Activated CD4-positive, alpha-beta T cell treated with anti-CD3 and anti-CD28 coated beads for 24 hours (primary cell): ENCODE data around the gene ETV7.
A peak's percentile ranks its signal among the peaks of the same experiment; 100 is the strongest.
"Not testable (repeated sequence)": the region's sequence is repeated elsewhere in the genome, so short reads cannot be mapped to it uniquely, and the experiment has no call there.

Source experiments
- DNase-seq, 2 donors: peaks; one replicate each; pipeline ENCODE4 v3.0.0-alpha.2; 2020; ENCODE audit warnings: low read depth in 2 of 2

ETV7 gene

GRCh38 chr6:36364061-36364635 lies 23.3 kb downstream of the ETV7 start:
- DNase-seq = not testable (repeated sequence)

GRCh38 chr6:36363371-36363752 lies 24.1 kb downstream of the ETV7 start:
- DNase-seq = not testable (repeated sequence)

- DNase-seq = no peak
Observed at GRCh38 chr6:36362551-36363370, 24.7 kb downstream of the ETV7 start.

GRCh38 chr6:36361071-36361470 lies 26.4 kb downstream of the ETV7 start:
- DNase-seq = no peak

- peak; percentile 48 for DNase-seq
Observed at GRCh38 chr6:36360241-36361054, 27.0 kb downstream of the ETV7 start.

- DNase-seq = no peak
Observed at GRCh38 chr6:36358226-36358915, 29.1 kb downstream of the ETV7 start.

- no peak for DNase-seq
Observed at GRCh38 chr6:36357872-36358225, 29.6 kb downstream of the ETV7 start.

GRCh38 chr6:36355819-36356218 lies 31.6 kb downstream of the ETV7 start:
- DNase-seq = no peak

- DNase-seq = no peak
Observed at GRCh38 chr6:36353411-36353915, 34.0 kb downstream of the ETV7 start.

GRCh38 chr6:36352477-36353157 lies 34.9 kb downstream of the ETV7 start:
- DNase-seq = no peak

- no peak for DNase-seq
Observed at GRCh38 chr6:36350681-36351571, 36.5 kb downstream of the ETV7 start.

GRCh38 chr6:36350082-36350481 lies 37.4 kb downstream of the ETV7 start:
- no peak for DNase-seq

GRCh38 chr6:36349240-36349639 lies 38.2 kb downstream of the ETV7 start:
- DNase-seq = no peak

GRCh38 chr6:36347621-36348020 lies 39.8 kb downstream of the ETV7 start:
- no peak for DNase-seq

- DNase-seq = no peak
Observed at GRCh38 chr6:36346486-36347273, 40.8 kb downstream of the ETV7 start.

- DNase-seq = no peak
Observed at GRCh38 chr6:36345681-36346466, 41.6 kb downstream of the ETV7 start.

- no peak for DNase-seq
Observed at GRCh38 chr6:36343109-36343680, 44.3 kb downstream of the ETV7 start.
